ENCODE results near the gene ARRB1.
"Not testable (repeated sequence)": the region's sequence is repeated elsewhere in the genome, so short reads cannot be mapped to it uniquely, and the experiment has no call there.

ARRB1 gene

DNA sequence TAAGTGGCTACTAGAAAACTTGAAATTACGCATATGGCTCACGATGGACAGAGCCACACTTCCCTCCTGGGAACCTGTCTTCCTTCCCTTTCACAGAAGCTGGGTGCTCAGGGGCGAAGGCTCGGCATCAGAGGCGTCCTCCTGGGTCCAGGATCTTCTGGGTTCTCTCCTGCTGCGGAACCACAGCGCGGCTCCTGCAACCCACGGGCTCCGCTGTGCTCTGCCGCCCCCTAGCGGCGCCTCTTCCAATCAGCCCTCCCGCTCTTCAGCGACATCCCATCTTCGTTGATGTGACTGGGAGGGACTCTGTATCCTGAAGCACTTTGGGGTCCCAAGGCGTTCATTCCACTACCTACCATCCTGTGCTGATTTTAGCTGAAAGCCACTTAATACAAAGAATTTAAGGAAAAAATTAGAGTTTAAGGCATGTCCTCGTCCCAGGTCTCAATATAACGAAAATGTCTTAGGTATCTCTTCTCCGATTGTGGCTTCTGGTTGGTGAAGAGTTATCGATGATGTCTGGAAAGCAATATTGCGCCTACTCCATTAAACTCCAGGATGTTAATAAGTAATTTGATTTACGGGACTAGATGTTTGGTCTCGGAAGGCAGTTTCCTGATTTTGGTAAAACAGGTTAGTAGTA is 33.1 kb upstream of the ARRB1 start:
- Histone ChIP-seq H3K4me3 (ENCODE audit: low read depth, low read length) (no peak overlapping the region), H3K27me3 (ENCODE audit: control insufficient read depth, insufficient read depth, low read length) (no peaks in the 10 kb centered on the region), H3K36me3 (ENCODE audit: control insufficient read depth, insufficient read depth, low read length) (no peaks in the 10 kb centered on the region), H3K9me3 (ENCODE audit: control insufficient read depth, insufficient read depth, low read length) (no peaks in the 10 kb centered on the region), H3K9ac (ENCODE audit: low read depth, low read length) (no peak overlapping the region), H3K4me1 (ENCODE audit: control insufficient read depth, insufficient read depth, low read length) (no peaks in the 10 kb centered on the region)

DNA sequence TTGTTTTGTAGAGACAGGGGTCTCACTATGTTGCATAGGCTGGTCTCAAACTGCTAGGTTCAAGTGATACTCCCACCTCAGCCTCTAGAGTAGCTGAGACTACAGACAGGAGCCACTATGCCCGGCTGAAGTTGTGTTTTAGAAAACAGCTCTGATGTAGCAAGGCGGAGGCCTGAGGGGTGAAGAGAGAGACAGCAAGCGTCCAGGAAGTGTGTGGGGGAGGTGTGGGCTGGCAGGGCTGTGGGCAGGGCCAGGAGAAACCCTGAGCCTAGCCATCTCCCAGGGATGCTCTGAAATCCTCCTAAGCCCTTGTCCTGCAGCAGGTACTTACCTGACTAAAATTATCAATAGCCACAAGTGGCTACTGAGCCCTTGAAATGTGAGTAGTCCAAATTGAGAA is 31.8 kb upstream of the ARRB1 start:
- H3K4me1 ChIP-seq (ENCODE audit: control insufficient read depth, insufficient read depth, low read length), result no peaks in the 10 kb centered on the region
- H3K27me3 ChIP-seq (ENCODE audit: control insufficient read depth, insufficient read depth, low read length), result no peaks in the 10 kb centered on the region
- no peak overlapping the region for H3K9ac ChIP-seq (ENCODE audit: low read depth, low read length)
- no peak overlapping the region for H3K4me3 ChIP-seq (ENCODE audit: low read depth, low read length)
- H3K36me3 ChIP-seq (ENCODE audit: control insufficient read depth, insufficient read depth, low read length), result no peaks in the 10 kb centered on the region
- no peaks in the 10 kb centered on the region for H3K9me3 ChIP-seq (ENCODE audit: control insufficient read depth, insufficient read depth, low read length)

DNA sequence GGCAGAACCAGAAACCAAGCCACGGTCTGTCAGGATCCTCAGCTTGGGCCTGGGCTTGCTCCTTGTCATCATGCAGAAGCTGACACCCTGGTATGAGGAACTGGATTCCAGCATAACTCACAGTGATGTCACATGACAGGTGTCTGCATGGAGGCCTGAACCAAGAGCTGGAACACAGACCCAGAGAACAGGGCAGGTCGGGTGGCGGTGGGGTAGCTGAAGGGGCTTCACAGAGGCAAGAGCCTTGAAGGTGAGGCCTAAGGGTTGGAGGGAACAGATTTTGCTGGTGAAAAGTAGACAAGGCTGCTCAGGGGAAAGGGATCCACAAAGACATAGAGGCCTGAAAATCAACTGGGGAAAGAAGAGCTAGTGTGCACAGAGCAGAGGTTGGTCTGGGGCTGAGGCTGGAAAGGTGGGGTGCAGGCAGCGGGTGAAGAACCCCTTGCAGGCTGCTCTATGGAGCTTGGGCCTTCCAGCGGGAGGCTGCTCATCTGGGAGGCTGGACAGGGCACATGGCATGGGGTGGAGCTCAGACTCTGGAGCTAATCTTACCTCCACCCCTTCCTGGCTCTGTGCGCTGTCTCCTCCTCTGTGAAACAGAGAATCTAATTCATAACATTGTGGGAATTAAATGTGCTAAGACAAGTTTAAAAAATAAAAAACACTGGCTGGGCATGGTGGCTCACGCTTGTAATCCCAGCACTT is 29.4 kb upstream of the ARRB1 start:
- Histone ChIP-seq H3K4me1 (ENCODE audit: control insufficient read depth, insufficient read depth, low read length) (no peaks in the 10 kb centered on the region), H3K9me3 (ENCODE audit: control insufficient read depth, insufficient read depth, low read length) (no peaks in the 10 kb centered on the region), H3K36me3 (ENCODE audit: control insufficient read depth, insufficient read depth, low read length) (no peaks in the 10 kb centered on the region), H3K27me3 (ENCODE audit: control insufficient read depth, insufficient read depth, low read length) (no peaks in the 10 kb centered on the region), H3K9ac (ENCODE audit: low read depth, low read length) (no peak overlapping the region), H3K4me3 (ENCODE audit: low read depth, low read length) (no peak overlapping the region)

DNA sequence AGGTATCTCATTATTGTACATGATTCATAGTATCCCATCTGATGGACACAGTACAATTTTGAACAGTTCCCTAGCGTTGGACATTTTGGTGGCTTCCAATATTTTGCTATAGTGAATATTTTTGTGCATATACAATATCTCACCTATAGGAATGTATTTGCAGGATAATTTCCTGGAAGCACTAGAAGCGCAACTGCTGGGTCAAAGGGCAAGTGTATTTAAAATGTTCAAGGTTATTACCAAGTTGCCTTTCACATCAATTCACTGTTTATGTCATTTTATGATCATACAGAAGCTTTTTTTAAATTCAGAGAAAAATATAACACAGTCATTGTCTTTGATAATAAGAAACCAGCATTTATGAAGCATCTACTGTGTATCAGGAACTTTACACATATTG is 28.8 kb upstream of the ARRB1 start:
- H3K4me3 ChIP-seq (ENCODE audit: low read depth, low read length), result no peak overlapping the region
- H3K4me1 ChIP-seq (ENCODE audit: control insufficient read depth, insufficient read depth, low read length), result no peaks in the 10 kb centered on the region
- no peaks in the 10 kb centered on the region for H3K36me3 ChIP-seq (ENCODE audit: control insufficient read depth, insufficient read depth, low read length)
- no peaks in the 10 kb centered on the region for H3K9me3 ChIP-seq (ENCODE audit: control insufficient read depth, insufficient read depth, low read length)
- H3K9ac ChIP-seq (ENCODE audit: low read depth, low read length), result no peak overlapping the region
- no peaks in the 10 kb centered on the region for H3K27me3 ChIP-seq (ENCODE audit: control insufficient read depth, insufficient read depth, low read length)

DNA sequence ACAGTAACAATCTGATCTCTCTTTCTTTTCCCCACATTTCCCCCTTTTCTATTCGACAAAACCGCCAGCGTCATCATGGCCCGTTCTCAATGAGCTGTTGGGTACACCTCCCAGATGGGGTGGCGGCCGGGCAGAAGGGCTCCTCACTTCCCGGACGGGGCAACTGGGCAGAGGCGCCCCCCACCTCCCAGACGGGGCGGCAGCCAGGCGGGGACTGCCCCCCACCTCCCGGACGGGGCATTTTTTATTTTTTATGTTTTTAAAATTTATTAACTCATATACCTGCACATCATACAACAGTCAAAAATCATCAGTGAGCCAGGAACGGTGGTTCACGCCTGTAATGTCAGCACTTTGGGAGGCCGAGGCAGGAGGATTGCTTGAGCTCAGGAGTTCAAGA is 27.3 kb upstream of the ARRB1 start:
- H3K9me3 ChIP-seq (ENCODE audit: control insufficient read depth, insufficient read depth, low read length); H3K27me3 ChIP-seq (ENCODE audit: control insufficient read depth, insufficient read depth, low read length); H3K9ac ChIP-seq (ENCODE audit: low read depth, low read length); H3K4me1 ChIP-seq (ENCODE audit: control insufficient read depth, insufficient read depth, low read length); H3K4me3 ChIP-seq (ENCODE audit: low read depth, low read length); H3K36me3 ChIP-seq (ENCODE audit: control insufficient read depth, insufficient read depth, low read length): not testable (repeated sequence)

DNA sequence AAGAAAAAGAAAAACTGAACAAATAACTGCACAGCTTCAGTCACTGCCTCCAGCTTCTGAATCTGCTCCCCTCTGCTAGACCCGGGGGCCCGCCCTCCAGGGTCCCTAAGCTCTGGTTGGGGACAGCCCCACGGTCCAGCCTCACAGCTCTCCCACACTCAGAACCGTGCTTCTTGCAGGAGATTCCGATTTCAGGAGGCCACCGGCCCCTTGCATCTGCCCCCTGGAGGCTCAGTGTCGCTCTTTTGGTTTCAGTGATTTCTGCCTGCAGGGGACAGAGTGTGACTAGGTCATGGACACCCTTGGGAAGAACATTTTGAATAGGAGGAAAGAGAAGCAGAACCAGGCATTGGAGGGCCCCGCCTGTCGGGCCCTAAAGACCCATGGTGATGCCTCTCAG is 24.7 kb upstream of the ARRB1 start:
- no peaks in the 10 kb centered on the region for H3K9me3 ChIP-seq (ENCODE audit: control insufficient read depth, insufficient read depth, low read length)

DNA sequence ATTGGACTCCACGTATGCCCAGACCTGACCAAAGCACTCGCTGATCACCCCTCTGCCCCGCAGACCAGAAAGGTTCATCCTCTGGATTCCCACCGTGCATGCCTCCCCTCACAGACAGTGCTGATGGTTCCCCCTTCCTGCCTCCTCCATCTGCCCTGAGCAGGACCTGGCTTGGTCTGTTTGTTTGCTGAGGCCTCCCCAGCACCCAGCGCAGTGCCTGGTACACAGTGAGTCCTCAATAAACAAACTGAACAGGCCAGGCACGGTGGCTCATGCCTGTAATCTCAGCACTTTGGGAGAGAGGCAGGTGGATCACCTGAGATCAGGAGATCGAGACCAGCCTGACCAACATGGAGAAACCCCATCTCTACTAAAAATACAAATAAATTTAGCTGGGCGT is 24.2 kb upstream of the ARRB1 start:
- Histone ChIP-seq H3K36me3 (ENCODE audit: control insufficient read depth, insufficient read depth, low read length) (no peaks in the 10 kb centered on the region), H3K9ac (ENCODE audit: low read depth, low read length) (no peak overlapping the region), H3K9me3 (ENCODE audit: control insufficient read depth, insufficient read depth, low read length) (no peaks in the 10 kb centered on the region), H3K4me3 (ENCODE audit: low read depth, low read length) (no peak overlapping the region), H3K4me1 (ENCODE audit: control insufficient read depth, insufficient read depth, low read length) (no peaks in the 10 kb centered on the region), H3K27me3 (ENCODE audit: control insufficient read depth, insufficient read depth, low read length) (no peaks in the 10 kb centered on the region)

More for the DNA sequence above, 24.7 kb upstream of the ARRB1 start:
- Histone ChIP-seq H3K4me3 (ENCODE audit: low read depth, low read length) (no peak overlapping the region), H3K27me3 (ENCODE audit: control insufficient read depth, insufficient read depth, low read length) (no peaks in the 10 kb centered on the region), H3K4me1 (ENCODE audit: control insufficient read depth, insufficient read depth, low read length) (no peaks in the 10 kb centered on the region), H3K36me3 (ENCODE audit: control insufficient read depth, insufficient read depth, low read length) (no peaks in the 10 kb centered on the region), H3K9ac (ENCODE audit: low read depth, low read length) (no peak overlapping the region)

DNA sequence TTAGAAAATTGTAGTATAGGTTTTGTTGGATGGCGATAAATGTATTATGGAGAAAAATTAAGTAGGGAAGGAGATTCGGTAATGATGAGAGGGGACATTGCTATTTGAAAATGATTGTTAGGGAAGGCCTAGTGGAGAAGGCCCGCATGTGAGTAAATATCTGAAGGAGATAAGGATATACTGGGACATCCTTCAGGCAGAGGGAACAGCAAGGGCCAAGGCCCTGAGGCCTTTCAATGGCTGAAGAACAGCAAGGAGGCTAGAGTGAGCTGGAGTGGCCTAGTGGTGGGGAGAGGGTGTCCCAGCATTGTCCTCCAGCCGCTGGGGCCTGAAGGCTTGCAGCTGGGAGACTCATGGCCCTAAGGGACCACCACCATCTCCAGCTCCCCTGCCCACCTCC is 23.2 kb upstream of the ARRB1 start:
- no peaks in the 10 kb centered on the region for H3K36me3 ChIP-seq (ENCODE audit: control insufficient read depth, insufficient read depth, low read length)
- no peaks in the 10 kb centered on the region for H3K27me3 ChIP-seq (ENCODE audit: control insufficient read depth, insufficient read depth, low read length)
- H3K9me3 ChIP-seq (ENCODE audit: control insufficient read depth, insufficient read depth, low read length), result no peaks in the 10 kb centered on the region
- no peaks in the 10 kb centered on the region for H3K4me1 ChIP-seq (ENCODE audit: control insufficient read depth, insufficient read depth, low read length)
- H3K4me3 ChIP-seq (ENCODE audit: low read depth, low read length), result no peak overlapping the region
- H3K9ac ChIP-seq (ENCODE audit: low read depth, low read length), result no peak overlapping the region

DNA sequence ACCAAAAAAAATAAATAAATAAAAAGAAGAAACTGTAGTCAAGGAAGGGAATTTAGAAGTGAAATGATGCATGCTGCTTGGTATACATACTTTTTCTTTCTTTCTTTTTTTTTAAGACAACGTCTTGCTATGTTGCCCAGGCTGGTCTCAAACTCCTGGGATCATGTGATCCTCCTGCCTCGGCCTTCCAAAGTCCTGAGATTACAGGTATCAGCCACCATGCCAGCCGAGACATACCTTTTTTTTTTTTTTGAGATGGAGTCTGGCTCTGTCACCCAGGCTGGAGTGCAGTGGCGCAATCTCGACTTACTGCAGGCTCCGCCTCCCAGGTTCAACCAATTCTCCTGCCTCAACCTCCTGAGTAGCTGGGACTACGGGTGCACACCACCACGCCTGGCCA is 21.7 kb upstream of the ARRB1 start:
- H3K4me3 ChIP-seq (ENCODE audit: low read depth, low read length), result no peak overlapping the region
- H3K27me3 ChIP-seq (ENCODE audit: control insufficient read depth, insufficient read depth, low read length), result no peaks in the 10 kb centered on the region
- H3K9ac ChIP-seq (ENCODE audit: low read depth, low read length), result no peak overlapping the region
- H3K4me1 ChIP-seq (ENCODE audit: control insufficient read depth, insufficient read depth, low read length), result no peaks in the 10 kb centered on the region
- H3K9me3 ChIP-seq (ENCODE audit: control insufficient read depth, insufficient read depth, low read length), result no peaks in the 10 kb centered on the region
- no peaks in the 10 kb centered on the region for H3K36me3 ChIP-seq (ENCODE audit: control insufficient read depth, insufficient read depth, low read length)

DNA sequence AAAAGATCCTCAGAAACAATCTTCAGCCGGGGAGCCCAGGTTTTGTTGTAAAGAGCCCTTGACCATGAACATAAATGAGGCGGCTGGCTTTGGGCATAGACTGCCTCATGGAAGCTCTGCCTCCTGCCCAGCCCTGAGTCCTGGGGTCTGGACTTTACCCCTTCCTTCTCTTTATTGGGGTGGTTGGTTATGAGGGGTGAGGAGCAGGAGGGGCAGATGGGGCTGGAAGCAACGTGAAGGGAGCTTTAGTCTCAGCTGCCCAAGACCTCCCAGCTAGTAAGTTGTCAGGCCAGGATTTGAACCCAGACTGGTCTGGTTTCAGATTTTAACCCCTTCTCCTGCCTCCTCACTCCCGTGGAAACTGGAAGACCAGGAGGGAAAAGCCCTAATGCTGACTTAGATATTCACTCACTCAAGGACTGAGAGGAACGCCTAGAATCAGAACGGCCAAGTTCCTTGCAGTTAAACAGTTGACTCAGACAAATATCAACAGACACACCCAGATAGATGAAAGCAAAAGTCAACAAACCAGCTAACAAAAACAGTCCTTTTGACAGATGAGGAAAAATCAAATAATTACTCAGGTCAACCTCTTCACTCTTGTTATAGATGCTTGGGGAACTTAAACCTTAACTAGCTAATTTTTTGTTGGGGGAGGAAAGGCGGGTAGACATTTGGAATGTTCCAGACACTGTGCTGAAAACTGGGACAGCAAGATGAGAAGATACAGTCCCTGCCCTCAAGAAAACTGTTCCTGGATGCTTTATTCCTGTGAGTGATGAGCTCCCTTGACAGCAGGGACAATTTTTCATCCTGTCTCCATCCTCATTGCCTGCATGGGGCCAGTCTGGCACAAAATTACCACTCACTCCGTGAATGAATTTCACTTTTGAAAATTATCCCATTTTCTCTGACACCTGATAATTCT is 20.8 kb upstream of the ARRB1 start:
- Histone ChIP-seq H3K9ac (ENCODE audit: low read depth, low read length) (no peak overlapping the region), H3K27me3 (ENCODE audit: control insufficient read depth, insufficient read depth, low read length) (no peaks in the 10 kb centered on the region), H3K4me1 (ENCODE audit: control insufficient read depth, insufficient read depth, low read length) (no peaks in the 10 kb centered on the region), H3K4me3 (ENCODE audit: low read depth, low read length) (no peak overlapping the region), H3K36me3 (ENCODE audit: control insufficient read depth, insufficient read depth, low read length) (no peaks in the 10 kb centered on the region), H3K9me3 (ENCODE audit: control insufficient read depth, insufficient read depth, low read length) (no peaks in the 10 kb centered on the region)

DNA sequence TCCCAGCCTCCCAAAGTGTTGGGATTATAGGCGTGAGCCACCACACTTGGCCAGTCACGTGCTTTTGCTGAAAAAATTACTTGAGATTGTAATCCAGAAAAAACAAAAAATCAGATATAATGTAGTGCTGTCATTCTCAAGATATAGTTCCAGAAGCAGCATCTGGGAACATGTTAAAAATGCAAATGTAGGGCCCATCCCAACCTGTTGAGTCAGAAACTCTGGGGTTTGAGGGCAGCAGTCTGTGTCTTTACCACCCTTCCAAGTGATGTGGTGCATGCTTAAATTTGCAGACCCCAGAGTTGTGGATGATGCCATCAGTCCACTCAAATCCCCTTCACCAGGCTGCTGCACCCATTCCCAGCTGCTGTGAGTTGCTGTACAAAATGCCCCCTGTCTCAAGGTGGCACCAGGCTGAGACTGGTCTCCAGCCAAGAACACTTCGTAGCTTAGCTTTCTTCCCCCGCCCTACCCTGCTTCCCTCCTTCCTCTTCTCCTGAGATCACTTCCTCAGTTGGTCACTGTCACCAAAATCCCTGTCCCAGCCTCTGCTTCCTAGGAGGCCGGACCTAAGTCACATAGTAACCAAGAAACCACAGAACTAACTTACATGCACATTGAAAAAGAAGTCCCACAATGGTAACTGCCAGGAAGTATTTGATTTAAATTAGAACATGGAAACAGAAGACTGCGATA is 18.2 kb upstream of the ARRB1 start:
- Histone ChIP-seq H3K4me3 (ENCODE audit: low read depth, low read length) (no peak overlapping the region), H3K4me1 (ENCODE audit: control insufficient read depth, insufficient read depth, low read length) (no peaks in the 10 kb centered on the region), H3K9me3 (ENCODE audit: control insufficient read depth, insufficient read depth, low read length) (no peaks in the 10 kb centered on the region), H3K9ac (ENCODE audit: low read depth, low read length) (no peak overlapping the region), H3K27me3 (ENCODE audit: control insufficient read depth, insufficient read depth, low read length) (no peaks in the 10 kb centered on the region), H3K36me3 (ENCODE audit: control insufficient read depth, insufficient read depth, low read length) (no peaks in the 10 kb centered on the region)
